IMR-90 (cell line): ENCODE measurements around the gene TRIP6.

Source experiments
- CEBPB ChIP-seq: IDR thresholded peaks from 2 replicates; pipeline ENCODE4 v1.6.1; 2012; ENCODE audit warnings: low read depth, low read length, improper control_type of control experiment
- POLR2A ChIP-seq: IDR thresholded peaks from 2 replicates; pipeline ENCODE4 v1.6.1; 2012; ENCODE audit warnings: mild to moderate bottlenecking, low read depth, low read length
- RFX5 ChIP-seq: IDR thresholded peaks from 2 replicates; pipeline ENCODE4 v1.8.0; 2012; ENCODE audit warnings: low read depth, mild to moderate bottlenecking, low read length, moderate library complexity
- TF ChIP-seq, protein P1 (sequence below): conservative IDR thresholded peaks from 2 replicates; pipeline ENCODE4 v1.5.1; 2012; ENCODE audit warnings: mild to moderate bottlenecking, low read depth, low read length, improper control_type of control experiment
- TF ChIP-seq, protein P2 (sequence below): fragments of 150-350 bp; IDR thresholded peaks from 2 replicates; pipeline ENCODE4 v1.6.1; 2016; ENCODE audit warnings: low read depth, mild to moderate bottlenecking, low read length, moderate library complexity, borderline replicate concordance
- TF ChIP-seq, protein P3 (sequence below): fragments of 150-350 bp; IDR thresholded peaks from 2 replicates; pipeline ENCODE4 v1.6.1; 2017; ENCODE audit warnings: mild to moderate bottlenecking, antibody characterized with exemption, low read length, low read depth

DNA sequence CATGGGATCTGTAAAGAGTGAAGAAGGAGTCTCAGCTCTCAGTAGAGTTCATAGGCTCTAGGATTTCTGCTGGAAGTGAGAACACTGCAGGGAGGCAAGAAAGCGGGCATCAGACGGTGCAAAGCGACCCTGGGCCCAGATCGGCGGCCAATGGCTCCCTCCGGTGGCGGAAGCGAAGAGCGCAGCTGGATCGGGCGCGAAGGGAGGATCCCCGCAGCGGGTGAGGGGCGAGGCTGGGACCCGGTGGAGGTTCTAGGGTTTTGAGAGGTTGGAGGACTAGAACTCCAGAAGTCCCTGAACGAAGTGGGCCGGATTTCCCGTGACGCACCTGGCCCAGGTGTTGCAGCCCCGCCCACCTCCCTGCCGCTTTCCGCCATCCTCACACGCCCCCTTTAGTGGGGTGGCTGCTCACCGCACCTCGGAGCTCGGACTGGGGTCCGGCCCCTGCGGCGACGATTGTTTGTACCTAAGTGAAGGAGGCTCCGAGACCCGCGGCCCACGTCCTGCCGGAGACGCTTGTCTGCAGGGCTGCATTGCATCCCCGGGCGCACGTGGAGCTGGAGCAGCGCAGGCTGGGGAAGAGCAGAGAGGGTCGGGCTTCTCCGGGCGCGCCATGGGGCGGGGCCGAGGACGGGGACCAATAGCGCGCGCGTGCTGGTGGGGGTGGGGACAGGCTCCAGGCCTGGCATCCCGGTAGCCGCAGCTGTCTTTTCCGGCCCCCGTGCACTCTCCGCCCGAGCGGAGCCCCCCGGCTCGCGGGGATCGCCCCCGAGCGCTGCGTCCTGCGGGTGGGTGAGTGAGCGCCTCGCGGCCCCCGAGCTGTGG is 14.9 kb upstream of the TRIP6 start, which contains the start of gene SLC12A9:
- TF ChIP-seq, protein P1, sequence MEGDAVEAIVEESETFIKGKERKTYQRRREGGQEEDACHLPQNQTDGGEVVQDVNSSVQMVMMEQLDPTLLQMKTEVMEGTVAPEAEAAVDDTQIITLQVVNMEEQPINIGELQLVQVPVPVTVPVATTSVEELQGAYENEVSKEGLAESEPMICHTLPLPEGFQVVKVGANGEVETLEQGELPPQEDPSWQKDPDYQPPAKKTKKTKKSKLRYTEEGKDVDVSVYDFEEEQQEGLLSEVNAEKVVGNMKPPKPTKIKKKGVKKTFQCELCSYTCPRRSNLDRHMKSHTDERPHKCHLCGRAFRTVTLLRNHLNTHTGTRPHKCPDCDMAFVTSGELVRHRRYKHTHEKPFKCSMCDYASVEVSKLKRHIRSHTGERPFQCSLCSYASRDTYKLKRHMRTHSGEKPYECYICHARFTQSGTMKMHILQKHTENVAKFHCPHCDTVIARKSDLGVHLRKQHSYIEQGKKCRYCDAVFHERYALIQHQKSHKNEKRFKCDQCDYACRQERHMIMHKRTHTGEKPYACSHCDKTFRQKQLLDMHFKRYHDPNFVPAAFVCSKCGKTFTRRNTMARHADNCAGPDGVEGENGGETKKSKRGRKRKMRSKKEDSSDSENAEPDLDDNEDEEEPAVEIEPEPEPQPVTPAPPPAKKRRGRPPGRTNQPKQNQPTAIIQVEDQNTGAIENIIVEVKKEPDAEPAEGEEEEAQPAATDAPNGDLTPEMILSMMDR, result peak; percentile 95
- TF ChIP-seq RFX5, result no peak
- 0 out of 2 replicates have a peak, but pooled peaks have one; percentile 18 for TF ChIP-seq POLR2A
- TF ChIP-seq, protein P2, sequence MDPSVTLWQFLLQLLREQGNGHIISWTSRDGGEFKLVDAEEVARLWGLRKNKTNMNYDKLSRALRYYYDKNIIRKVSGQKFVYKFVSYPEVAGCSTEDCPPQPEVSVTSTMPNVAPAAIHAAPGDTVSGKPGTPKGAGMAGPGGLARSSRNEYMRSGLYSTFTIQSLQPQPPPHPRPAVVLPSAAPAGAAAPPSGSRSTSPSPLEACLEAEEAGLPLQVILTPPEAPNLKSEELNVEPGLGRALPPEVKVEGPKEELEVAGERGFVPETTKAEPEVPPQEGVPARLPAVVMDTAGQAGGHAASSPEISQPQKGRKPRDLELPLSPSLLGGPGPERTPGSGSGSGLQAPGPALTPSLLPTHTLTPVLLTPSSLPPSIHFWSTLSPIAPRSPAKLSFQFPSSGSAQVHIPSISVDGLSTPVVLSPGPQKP, result no peak
- TF ChIP-seq CEBPB, result no peak
- TF ChIP-seq, protein P3, sequence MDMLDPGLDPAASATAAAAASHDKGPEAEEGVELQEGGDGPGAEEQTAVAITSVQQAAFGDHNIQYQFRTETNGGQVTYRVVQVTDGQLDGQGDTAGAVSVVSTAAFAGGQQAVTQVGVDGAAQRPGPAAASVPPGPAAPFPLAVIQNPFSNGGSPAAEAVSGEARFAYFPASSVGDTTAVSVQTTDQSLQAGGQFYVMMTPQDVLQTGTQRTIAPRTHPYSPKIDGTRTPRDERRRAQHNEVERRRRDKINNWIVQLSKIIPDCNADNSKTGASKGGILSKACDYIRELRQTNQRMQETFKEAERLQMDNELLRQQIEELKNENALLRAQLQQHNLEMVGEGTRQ, result peak; percentile 70
